Fibroblast of skin of right quadriceps (primary cell): Measurements from ENCODE around the gene GLDC.
"Not testable (repeated sequence)": the region's sequence is repeated elsewhere in the genome, so short reads cannot be mapped to it uniquely, and the experiment has no call there.

Experiments used
- DNase-seq: peaks from one replicate; pipeline ENCODE4 v3.0.0-alpha.2; 2013

Gene GLDC

GRCh38 chr9:6564360-6564759 lies 81.2 kb downstream of the GLDC start:
- DNase-seq, result peak; percentile 54

GRCh38 chr9:6562871-6563430 lies 82.6 kb downstream of the GLDC start:
- DNase-seq, result no peak

DNA sequence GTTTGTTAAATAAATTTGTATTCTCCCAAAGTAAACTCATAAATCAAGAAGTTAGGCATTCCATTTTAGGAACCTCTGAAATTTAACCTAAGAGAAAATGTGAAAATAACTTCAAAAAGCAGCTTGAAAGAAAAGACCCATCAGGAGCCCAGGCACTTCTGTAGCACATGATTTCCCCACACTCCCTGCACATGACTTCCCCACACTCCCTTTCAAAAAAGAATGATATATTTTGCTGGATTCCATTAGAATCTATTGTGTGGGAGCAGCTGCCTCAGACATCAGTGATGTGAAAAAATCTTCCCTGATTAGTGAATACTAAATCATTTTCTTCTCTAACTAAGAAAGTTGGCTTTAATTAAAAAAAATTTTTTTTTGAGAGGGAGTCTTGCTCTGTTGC lies 83.3 kb downstream of the GLDC start:
- no peak for DNase-seq

DNA sequence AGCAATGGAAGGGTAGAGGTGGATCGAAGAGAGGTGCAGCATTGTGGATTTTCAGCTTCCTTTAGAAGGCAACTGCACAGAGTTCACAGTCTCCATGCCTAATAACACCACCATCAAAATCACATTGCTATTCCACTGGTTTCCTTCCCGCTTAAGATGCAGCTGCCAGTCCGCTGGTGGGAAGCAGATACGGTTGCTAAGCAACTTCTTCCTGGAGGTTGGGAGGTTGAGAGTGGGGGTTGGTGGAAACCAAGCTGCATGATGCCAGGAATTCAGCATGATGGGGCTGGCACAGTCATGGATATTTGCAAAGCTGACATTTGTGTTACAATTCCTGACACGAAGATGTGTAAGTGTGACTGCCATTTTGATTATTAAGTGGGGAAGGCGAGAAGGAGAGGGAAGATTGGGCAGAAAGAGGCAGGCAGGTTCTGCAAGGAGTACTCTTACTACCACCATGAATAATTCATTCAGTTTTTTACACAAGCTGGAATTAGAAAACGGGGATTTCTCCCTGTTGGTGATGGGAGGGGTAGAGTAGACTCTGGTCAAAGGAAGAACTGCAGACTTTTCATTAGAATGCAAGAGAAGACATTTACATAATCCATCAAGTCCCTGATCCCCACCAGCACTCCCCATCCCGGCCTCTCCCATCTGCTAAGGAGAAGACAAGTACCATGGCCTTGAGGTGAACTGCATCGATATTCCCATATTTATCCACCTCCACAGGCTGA lies 87.5 kb downstream of the GLDC start:
- DNase-seq, result no peak

GRCh38 chr9:6553866-6554265 lies 91.7 kb downstream of the GLDC start:
- DNase-seq, result no peak

DNA sequence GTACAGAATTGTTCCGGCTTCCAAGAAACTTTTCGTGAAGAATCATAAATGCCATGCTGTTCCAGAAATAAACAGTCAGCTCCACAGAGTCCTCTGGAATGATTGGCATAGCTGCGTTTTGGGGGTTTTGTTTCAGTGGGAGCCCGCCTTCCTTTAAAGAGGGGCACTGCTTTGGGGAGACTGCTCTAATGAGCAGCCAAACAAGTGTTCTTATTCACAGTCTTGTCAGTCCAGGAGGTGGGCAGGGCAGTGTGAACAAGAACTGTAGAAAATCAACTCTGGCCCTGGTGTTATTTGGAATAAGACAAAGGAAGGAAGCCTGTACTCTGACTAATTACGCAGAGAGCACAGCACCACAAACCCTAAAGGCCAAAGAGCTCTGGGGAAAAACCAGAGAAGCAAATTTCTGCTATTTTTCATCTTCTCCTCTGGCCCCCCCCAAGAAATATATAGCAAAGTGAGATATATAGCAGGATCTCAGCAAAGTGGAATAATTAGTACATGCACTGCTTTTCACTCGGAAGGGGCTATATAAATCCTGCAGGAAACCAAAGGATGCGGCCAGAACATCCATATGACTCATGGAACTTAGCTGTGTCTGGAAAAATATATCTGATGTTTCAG lies 92.9 kb downstream of the GLDC start:
- peak; percentile 21 for DNase-seq

DNA sequence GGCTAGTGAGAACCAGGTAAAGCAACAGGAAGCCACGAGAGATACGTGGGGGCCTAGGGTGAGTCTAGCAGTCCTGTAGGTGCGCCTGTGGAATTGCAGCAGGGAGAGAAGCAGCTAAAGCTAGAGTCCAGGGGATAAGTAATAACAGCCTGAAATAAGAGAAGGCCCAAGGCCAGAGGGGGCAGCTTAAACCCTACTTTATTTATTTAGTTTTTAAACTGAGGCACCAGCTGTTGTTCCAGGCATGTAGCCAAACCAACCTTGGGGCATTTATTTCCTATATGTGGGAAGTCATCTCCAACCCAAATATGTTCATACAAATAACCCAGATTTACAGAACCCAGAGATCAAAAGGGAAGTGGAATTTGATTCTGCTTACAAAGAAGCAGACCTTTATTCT lies 93.5 kb downstream of the GLDC start:
- DNase-seq, result peak; percentile 54

DNA sequence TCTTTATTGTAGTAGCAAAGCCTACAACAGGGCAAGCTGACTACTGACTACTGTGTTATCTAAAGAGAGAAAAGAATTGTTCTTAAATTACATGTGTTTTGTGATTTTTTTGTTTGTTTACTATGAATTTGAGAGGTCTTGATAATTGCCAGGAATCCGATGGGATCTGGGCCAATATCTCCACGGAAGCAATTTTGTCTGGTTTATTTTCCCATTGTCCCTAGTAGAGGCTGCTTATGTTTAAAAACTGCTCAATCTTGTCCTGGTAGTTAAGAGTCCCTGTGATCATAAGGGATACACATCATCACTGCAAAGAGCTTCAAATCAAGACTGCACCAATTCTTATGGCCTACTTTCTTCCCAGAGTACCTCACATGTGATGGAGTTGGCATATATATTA lies 94.4 kb downstream of the GLDC start:
- DNase-seq, result no peak

DNA sequence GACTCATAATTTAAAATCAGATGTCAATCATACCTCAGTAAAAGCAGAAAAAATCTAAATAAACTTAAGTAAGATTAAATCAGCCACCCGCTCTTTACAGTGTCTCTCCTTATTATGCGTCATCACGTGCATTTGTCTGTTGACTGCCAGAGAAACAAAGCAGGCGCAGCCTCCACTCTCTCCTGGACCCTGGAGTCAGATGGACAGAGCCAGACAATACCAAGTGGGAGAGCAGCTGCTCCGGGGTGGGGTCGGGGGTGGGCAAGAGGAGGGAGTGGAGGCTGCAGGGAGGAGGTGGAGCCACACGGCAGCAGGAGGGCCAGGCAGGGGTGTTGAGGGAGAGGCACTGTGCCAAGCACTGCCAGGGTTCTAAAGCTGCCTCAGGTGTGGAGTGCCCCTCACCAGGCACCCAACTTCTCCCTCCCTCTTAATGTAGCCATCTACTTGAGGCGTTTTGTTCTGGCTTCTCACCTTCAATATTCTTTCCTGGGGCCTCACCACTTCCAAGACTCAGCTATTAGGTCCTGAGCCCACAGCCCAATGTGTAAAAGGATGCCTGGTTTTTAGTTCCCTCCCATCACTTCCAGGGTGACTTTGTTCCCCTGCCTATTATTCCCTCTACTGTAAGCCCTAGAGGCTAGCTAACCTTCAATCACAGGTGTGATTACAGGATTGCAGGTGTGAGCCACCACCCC lies 96.3 kb downstream of the GLDC start:
- no peak for DNase-seq

- DNase-seq, result no peak
These were observed 100.4 kb downstream of the GLDC start for GRCh38 chr9:6545017-6545691.

- DNase-seq, result no peak
These were observed 102.3 kb downstream of the GLDC start for GRCh38 chr9:6543204-6543603.

- not testable (repeated sequence) for DNase-seq
These were observed 102.9 kb downstream of the GLDC start for GRCh38 chr9:6542617-6543016.

DNA sequence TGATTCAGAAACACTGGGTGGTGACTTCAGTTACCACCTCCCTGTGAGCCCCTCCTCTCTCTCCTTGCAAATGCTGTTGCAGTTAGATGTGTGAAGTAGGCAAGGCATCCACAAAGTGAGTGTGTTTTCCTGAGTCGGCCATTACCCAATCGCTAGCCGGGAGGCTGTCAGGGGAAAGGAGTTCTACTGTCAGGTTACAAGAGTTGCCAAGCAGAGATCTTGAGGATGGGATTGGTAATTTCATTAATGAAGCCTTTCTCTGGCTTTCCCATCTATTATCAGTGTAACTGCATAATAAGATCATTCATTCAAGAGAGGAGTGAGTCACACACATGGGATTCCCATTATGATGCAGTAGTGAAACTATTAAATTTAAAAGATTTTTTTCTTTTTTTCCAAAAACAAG lies 106.9 kb downstream of the GLDC start:
- no peak for DNase-seq

DNA sequence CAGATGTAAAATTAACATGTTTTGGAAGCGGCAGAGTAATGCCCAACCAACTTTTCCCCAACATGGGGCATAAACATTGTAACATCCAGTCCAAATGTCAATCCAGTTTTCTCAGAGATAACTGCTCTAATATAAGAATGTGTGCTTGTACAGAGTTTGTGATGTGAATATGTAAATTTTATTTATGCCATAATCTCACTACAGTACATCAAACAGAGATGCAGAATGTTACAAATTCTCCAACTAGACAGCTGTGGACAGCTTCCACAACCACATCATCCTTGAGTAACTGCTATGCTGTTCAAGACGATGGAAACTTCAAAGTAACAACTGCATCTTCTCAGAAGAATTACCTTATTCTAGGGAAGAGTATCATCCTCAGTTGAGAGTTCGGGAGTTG lies 109.9 kb downstream of the GLDC start:
- no peak for DNase-seq

DNA sequence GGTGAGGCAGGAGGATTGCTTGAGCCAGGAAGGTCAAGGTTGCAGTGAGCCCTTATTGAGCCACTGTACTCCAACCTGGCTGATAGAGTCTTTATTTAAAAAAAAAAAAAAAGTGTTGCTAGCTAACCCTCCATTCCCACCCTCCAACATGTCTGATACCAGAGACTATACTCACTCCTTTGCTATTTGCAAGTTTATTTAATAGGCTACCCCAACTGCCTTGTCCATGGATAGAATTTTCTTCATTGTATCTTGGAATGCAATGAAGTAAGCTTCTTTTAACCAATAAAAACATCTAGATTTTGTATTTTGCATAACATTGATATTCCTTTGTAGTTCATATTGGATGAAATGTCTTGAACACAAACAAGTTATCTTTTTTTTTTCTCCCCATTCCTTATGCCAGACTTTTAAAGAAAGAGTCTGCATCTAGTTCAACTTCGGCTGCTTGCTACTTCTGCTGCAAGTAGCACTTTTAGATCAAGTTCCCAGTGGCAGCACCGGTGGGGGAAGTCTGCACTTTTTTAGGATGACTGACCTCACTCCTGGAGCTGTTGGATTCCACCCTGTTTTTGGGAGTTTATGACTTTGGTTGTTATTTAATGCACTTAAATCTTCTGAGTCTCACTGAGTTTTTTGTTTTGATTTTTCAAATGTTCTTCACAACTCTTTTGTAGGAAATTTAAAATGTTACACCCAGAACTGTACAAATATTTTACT lies 120.0 kb downstream of the GLDC start:
- peak; percentile 35 for DNase-seq

DNA sequence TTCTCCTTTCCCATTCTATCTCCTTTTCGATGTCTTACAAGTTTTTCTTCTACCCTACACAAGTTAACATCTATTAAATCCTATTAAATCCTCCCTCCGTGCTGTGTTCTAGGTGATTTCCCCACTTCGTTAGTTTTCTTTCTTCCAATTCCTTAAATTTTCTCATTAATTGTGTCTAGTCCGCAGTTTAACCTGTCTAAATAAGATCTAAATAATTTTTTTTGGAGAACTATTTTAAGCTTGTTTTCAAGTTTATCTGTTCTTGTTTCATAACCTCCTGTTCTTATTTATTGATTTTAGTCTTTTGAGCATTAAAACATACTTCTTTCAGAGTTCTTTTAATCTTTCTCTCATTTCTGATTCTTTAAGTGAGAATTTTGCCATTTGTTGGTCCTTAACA lies 123.3 kb downstream of the GLDC start:
- no peak for DNase-seq

DNA sequence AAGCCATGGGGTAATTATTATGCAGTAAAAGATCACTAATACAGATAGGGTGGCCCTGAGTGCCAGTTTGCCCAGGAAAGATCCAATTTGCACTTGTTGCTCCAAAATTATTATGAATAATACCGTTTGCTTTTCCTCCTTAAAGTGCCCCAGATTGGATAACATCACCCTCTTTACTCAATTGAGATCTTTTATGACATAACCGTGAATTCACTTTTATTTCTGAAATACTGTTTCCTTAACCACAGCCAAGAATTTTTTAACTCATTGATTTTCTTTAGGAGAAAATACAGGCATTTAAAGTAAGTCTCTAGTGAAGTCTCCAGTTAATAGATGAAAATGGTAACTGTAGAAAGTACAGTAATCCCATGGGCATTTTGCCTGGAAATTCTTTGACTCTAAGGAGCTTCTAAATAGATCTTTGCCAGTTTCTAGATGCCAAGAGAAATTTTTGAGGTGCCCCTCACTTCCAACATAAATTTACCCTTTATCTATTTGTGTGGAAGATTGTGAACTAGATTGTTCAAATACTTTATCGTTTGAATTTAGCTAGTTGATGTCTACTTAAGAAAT lies 133.4 kb downstream of the GLDC start:
- no peak for DNase-seq

DNA sequence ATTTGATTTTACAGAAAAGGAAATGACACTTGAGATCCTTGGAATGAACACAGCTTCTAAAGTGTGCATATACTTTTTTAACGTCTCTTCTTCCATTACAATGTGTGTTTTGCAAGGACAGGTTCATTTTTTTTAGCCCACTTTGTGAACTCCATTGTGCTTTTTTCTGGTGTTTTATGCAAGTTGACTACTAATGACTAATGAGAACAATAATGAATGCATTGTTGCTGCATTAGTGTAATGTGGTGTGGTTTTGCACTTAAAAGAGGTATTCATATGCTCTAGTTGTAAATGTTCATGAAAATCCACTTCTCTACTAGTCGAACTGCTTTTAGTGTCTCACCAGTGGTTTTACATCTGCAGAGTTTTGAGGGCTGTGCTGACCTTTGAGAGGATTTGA lies 139.0 kb downstream of the GLDC start:
- DNase-seq, result peak; percentile 37

GRCh38 chr9:6502399-6502798 lies 143.1 kb downstream of the GLDC start:
- DNase-seq, result no peak

DNA sequence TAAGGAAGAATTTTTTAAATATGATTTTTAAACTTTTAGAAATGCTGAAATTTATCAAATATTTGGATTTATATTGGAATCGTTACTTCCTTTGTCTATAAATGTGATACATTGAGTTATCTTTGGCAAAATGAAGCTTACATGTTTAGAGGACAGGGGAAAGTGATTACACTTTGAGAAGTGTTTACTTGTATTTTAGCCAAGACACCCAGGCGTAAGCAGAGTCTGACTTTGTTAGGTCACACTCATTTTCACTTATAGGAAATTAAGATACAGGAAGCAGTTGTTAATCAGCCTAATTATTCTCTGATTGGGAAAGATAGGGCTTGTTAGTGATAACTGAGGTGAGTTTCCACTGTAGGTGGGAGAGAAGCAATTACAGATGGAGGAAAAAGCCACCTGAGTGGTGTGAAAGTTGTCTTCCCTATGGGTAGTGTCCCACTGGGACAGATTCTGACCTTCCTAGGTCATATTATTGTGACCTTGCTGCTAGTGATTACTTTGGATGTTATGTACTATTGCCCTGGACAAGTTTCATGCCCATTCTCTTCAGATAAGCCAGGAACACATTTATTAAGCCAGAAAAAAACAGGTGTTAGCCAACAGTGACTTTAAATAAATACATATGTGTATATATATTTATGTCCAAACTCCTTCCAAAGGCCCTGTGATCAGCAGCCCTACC lies 143.9 kb downstream of the GLDC start:
- no peak for DNase-seq

- peak; percentile 52 for DNase-seq
These were observed 146.5 kb downstream of the GLDC start for GRCh38 chr9:6498982-6499381.

GRCh38 chr9:6495466-6495865 lies 150.1 kb downstream of the GLDC start:
- DNase-seq, result no peak
